GM12874 (cell line): Measurements from ENCODE around the gene CUZD1.

ENCODE experiments used
- CTCF ChIP-seq: IDR thresholded peaks from 2 replicates; pipeline ENCODE4 v1.5.1; 2011; ENCODE audit warnings: low read depth, mild to moderate bottlenecking, control low read depth, low read length, moderate library complexity; ENCODE audit not compliant: insufficient read depth

The CUZD1 gene

GRCh38 chr10:122877264-122877663 is 31.6 kb upstream of the CUZD1 start:
- no peak for TF ChIP-seq CTCF

GRCh38 chr10:122876467-122876855 is 30.8 kb upstream of the CUZD1 start:
- TF ChIP-seq CTCF = no peak

- TF ChIP-seq CTCF = no peak
These were observed 30.3 kb upstream of the CUZD1 start for GRCh38 chr10:122875843-122876466.

GRCh38 chr10:122864901-122865300 is 19.2 kb upstream of the CUZD1 start:
- no peak for TF ChIP-seq CTCF

GRCh38 chr10:122864194-122864592 is 18.5 kb upstream of the CUZD1 start:
- no peak for TF ChIP-seq CTCF

- no peak for TF ChIP-seq CTCF
These were observed 17.8 kb upstream of the CUZD1 start for GRCh38 chr10:122863216-122864193.

- TF ChIP-seq CTCF = no peak
These were observed 16.1 kb upstream of the CUZD1 start for GRCh38 chr10:122861711-122862161.
